PC-9 (cell line): ENCODE data around the gene CDC14A. TPM values are rescaled to one million over a fixed set of nuclear protein-coding genes. Genes with fewer than 3 reads are reported as not detected.

Source experiments
- BruUV-seq: library from RNA; stranded (reverse); fragments of 400-500 nt; replicated peaks from 2 replicates; lab custom pipeline; 2021; lab: Mats Ljungman, UMichigan
- CTCF ChIA-PET: fragments of 300-600 bp; sonication (Branson Sonifier 250); formaldehyde crosslinking; loops from one replicate; lab custom pipeline; 2022; ENCODE audit warnings: antibody characterized with exemption; lab: Charles Lee
- POLR2A ChIA-PET: fragments of 300-600 bp; sonication (Branson Sonifier 250); formaldehyde crosslinking; loops from one replicate; lab custom pipeline; 2022; ENCODE audit warnings: antibody characterized with exemption; ENCODE audit not compliant: unreplicated experiment; lab: Charles Lee
- DNase-seq, 2 experiments: peaks; one replicate each; pipeline versions ENCODE4 v3.0.0 to v3.0.0-alpha.2; 2015 to 2022; ENCODE audit warnings: mixed read lengths in 1 of 2
- H2AFZ ChIP-seq: fragments of 200-600 bp; sonication (generic); 2 replicates; pipeline ENCODE4 v1.8.1; 2017; ENCODE audit warnings: antibody characterized with exemption
- H3F3A ChIP-seq: fragments of 200-600 bp; sonication (generic); 2 replicates; pipeline ENCODE4 v1.8.1; 2017; ENCODE audit warnings: antibody characterized with exemption, mild to moderate bottlenecking, low read depth; ENCODE audit not compliant: insufficient read depth
- H3K27ac ChIP-seq: fragments of 200-600 bp; sonication (generic); 2 replicates; pipeline ENCODE4 v1.6.1; 2016; ENCODE audit warnings: mixed run types
- H3K27me3 ChIP-seq: fragments of 200-600 bp; sonication (generic); 2 replicates; pipeline ENCODE4 v1.6.1; 2016; ENCODE audit warnings: low read depth, mixed run types; ENCODE audit not compliant: insufficient read depth
- H3K36me3 ChIP-seq: fragments of 200-600 bp; sonication (generic); 2 replicates; pipeline ENCODE4 v1.6.1; 2016; ENCODE audit warnings: low read depth, mixed run types
- H3K4me1 ChIP-seq: fragments of 200-600 bp; sonication (generic); replicated peaks from 2 replicates; pipeline ENCODE4 v1.6.1; 2016; ENCODE audit warnings: mixed run types; ENCODE audit not compliant: insufficient read depth
- H3K4me2 ChIP-seq: fragments of 200-600 bp; sonication (generic); 2 replicates; pipeline ENCODE4 v1.6.1; 2017; ENCODE audit warnings: mixed run types
- H3K4me3 ChIP-seq: fragments of 200-600 bp; sonication (generic); 2 replicates; pipeline ENCODE4 v1.6.1; 2016; ENCODE audit warnings: mixed run types
- H3K79me2 ChIP-seq: fragments of 200-600 bp; sonication (generic); 2 replicates; pipeline ENCODE4 v1.6.1; 2017; ENCODE audit warnings: low read depth, mixed run types
- H3K9me2 ChIP-seq: fragments of 200-600 bp; sonication (generic); 2 replicates; pipeline ENCODE4 v1.8.1; 2017; ENCODE audit warnings: mild to moderate bottlenecking; ENCODE audit not compliant: insufficient read depth
- H3K9me3 ChIP-seq: fragments of 200-600 bp; sonication (generic); 2 replicates; pipeline ENCODE4 v1.8.1; 2016; ENCODE audit warnings: low read depth; ENCODE audit not compliant: insufficient read depth
- H4K20me1 ChIP-seq: fragments of 200-600 bp; sonication (generic); 2 replicates; pipeline ENCODE4 v1.8.1; 2017; ENCODE audit not compliant: insufficient read depth
- CTCF ChIP-seq: fragments of 200-600 bp; sonication (generic); conservative IDR thresholded peaks from 2 replicates; pipeline ENCODE4 v1.6.1; 2017; ENCODE audit warnings: mixed run types, antibody characterized with exemption, mild to moderate bottlenecking, moderate library complexity
- EZH2 ChIP-seq: fragments of 200-600 bp; sonication (generic); IDR thresholded peaks from 2 replicates; pipeline ENCODE4 v1.8.0; 2017; ENCODE audit warnings: antibody characterized with exemption, low read depth
- intact Hi-C: fragments of 100-400 bp; cut with micrococcal nuclease; formaldehyde crosslinking; loops from one replicate; pipeline ENCODE4 v1.10.0; 2022; ENCODE audit not compliant: unreplicated experiment
- total RNA-seq: library from RNA; stranded (reverse); gene quantifications from 2 replicates; pipeline ENCODE4 v1.2.3, GENCODE V29; 2021

Gene CDC14A
- total RNA-seq, 1 experiment from 2014 or later = 2.8 TPM

- Histone ChIP-seq H3K27me3 (no peaks in the 10 kb centered on the region), H3K36me3 (no peaks in the 10 kb centered on the region), H2AFZ (no peak overlapping the region), H3K4me1 (no peaks in the 10 kb centered on the region), H4K20me1 (no peaks in the 10 kb centered on the region), H3K9me3 (no peaks in the 10 kb centered on the region), H3K79me2 (no peaks in the 10 kb centered on the region), H3K9me2 (no peaks in the 10 kb centered on the region), H3K4me2 (no peak overlapping the region), H3K4me3 (no peak overlapping the region), H3F3A (no peaks in the 10 kb centered on the region), H3K27ac (no peak overlapping the region)
- CTCF ChIA-PET = no interaction called here
- no peak for DNase-seq
- intact Hi-C loops = no loop called here
- POLR2A ChIA-PET = no interaction called here
- BruUV-seq = no TSS peak
- no peak for TF ChIP-seq EZH2
- no peak for TF ChIP-seq CTCF
Observed at GRCh38 chr1:100538913-100539835, 186.9 kb downstream of the CDC14A start.

GRCh38 chr1:100539836-100540536 is 187.7 kb downstream of the CDC14A start:
- H3F3A ChIP-seq = no peaks in the 10 kb centered on the region
- no peak overlapping the region for H3K4me3 ChIP-seq
- intact Hi-C loops = no loop called here
- no peak overlapping the region for H3K4me2 ChIP-seq
- no peaks in the 10 kb centered on the region for H4K20me1 ChIP-seq
- TF ChIP-seq EZH2 (no peak), CTCF (no peak)
- H2AFZ ChIP-seq = no peak overlapping the region
- no peaks in the 10 kb centered on the region for H3K9me2 ChIP-seq
- H3K27me3 ChIP-seq = no peaks in the 10 kb centered on the region
- CTCF ChIA-PET = no interaction called here
- H3K36me3 ChIP-seq = no peaks in the 10 kb centered on the region
- no peaks in the 10 kb centered on the region for H3K79me2 ChIP-seq
- no peaks in the 10 kb centered on the region for H3K4me1 ChIP-seq
- no peak for DNase-seq
- H3K27ac ChIP-seq = no peak overlapping the region
- no TSS peak for BruUV-seq
- H3K9me3 ChIP-seq = no peaks in the 10 kb centered on the region
- POLR2A ChIA-PET = no interaction called here

GRCh38 chr1:100542285-100542684 is 190.0 kb downstream of the CDC14A start:
- intact Hi-C loops = no loop called here
- no peaks in the 10 kb centered on the region for H3K79me2 ChIP-seq
- H3K9me3 ChIP-seq = no peaks in the 10 kb centered on the region
- no peak for TF ChIP-seq CTCF
- DNase-seq = no peak
- no peaks in the 10 kb centered on the region for H3K36me3 ChIP-seq
- no peak overlapping the region for H3K4me3 ChIP-seq
- POLR2A ChIA-PET = no interaction called here
- BruUV-seq = no TSS peak
- no peaks in the 10 kb centered on the region for H3K9me2 ChIP-seq
- CTCF ChIA-PET = no interaction called here
- no peak overlapping the region for H3K4me2 ChIP-seq
- no peaks in the 10 kb centered on the region for H3K4me1 ChIP-seq
- H3K27ac ChIP-seq = no peak overlapping the region
- H3K27me3 ChIP-seq = no peaks in the 10 kb centered on the region
- no peaks in the 10 kb centered on the region for H3F3A ChIP-seq
- peak overlapping the region; percentile 7; the same call in 1 of the 2 replicates for H2AFZ ChIP-seq
- no peaks in the 10 kb centered on the region for H4K20me1 ChIP-seq
